Measurements from ENCODE around the gene LMNA.

DNA sequence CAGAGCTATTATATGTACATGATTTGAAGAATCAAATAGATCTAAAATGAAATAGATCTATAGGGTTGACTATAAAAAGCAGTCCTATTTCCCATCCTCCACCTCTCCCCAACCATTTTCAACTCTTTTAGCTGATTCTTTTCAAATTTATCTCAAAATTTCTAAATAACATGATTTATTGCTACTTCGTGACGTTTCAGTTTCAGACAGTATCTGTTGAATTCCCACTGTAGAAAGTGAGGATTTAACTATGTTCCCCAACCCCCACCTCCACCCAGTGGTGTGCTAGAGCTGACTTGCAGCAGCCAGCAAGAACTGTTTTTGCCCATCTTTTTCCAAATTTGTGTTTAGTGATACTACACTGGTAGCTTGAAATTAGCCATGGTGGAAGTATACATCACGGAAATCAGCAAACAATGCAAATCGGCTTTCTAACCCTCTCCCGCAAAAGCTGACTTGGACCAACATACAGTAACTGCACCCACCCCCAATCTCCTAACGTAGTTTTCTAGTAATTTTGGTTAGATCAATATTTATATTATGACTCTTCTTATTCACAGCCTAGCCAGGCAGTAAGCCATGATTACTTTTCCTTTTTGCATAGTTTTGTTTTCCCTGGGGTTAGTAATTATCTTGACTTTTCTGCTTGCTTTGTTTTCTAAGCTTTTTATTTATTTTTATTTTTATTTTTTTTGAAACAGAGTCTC lies 49.8 kb downstream of the LMNA start:
- no peak for TF ChIP-seq CTCF (IDR thresholded peaks at IDR 0.05; ENCODE audit: borderline replicate concordance, extremely low read depth, low read length, poor library complexity, severe bottlenecking)
- TF ChIP-seq EZH2 (IDR thresholded peaks at IDR 0.05; ENCODE audit: borderline replicate concordance, low read depth, low read length, severe bottlenecking): no peak

Data from DND-41 (cell line).